GM08714 (cell line): ENCODE measurements around the gene SCO1.

Source experiments
- H3K4me3 ChIP-seq: fragments of 200-500 bp; sonication (Bioruptor generic); 2 replicates; pipeline ENCODE4 v1.5.1; 2014; ENCODE audit warnings: mild to moderate bottlenecking, low read length, inconsistent platforms
- ZNF274 ChIP-seq: IDR thresholded peaks from 2 replicates; pipeline ENCODE4 v1.6.1; 2012; ENCODE audit warnings: mild to moderate bottlenecking, low read depth, low read length

SCO1 gene

DNA sequence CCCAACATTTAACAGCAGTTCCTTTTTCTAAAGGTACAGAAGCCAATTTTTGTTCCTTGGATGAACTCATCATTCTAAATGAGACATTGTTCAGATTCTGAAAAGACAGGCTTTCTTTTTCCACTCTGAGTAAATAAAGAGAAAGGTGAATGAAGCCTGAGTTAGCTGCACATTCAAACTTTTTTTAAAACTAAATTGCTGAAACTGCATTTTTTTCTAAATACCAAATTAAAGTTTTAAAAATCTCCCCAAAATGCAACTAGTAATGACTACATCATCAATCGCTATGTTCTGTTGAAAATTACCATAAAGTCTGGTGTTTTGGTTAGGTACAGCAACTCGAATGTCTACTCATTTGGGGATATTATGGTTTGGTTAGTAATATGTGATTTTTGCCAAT lies 9.8 kb downstream of the SCO1 start:
- H3K4me3 ChIP-seq = no peak overlapping the region
- TF ChIP-seq ZNF274 = no peak

GRCh38 chr17:10683853-10684252 lies 13.5 kb downstream of the SCO1 start:
- H3K4me3 ChIP-seq = no peak overlapping the region
- no peak for TF ChIP-seq ZNF274

DNA sequence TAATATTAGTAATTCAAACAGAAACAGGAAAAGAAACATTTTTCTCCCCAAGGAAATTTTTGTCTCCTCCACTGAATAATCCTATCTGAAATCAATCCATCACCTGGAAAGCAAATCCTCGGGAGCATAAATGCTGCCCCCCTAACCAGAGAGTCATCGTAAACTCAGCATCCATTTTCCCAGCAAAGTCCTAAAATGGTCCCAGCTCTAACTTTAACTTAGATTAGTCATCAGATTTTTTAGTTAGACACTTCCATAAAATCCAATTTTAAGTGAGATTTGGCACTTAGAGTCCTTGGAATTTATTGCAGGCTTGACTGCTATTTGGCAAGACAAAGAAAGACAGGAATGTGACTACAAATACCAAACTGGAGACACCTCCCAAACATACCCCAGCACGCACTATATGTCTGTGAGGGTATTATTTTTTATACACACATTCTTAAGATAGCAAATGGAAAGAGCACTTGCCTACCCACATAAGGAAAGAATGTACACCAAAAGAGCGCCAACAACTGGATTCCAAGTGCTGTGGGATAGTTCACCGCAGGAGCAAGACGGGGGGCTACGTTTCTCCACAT lies 15.4 kb downstream of the SCO1 start:
- TF ChIP-seq ZNF274 = no peak
- no peak overlapping the region for H3K4me3 ChIP-seq

DNA sequence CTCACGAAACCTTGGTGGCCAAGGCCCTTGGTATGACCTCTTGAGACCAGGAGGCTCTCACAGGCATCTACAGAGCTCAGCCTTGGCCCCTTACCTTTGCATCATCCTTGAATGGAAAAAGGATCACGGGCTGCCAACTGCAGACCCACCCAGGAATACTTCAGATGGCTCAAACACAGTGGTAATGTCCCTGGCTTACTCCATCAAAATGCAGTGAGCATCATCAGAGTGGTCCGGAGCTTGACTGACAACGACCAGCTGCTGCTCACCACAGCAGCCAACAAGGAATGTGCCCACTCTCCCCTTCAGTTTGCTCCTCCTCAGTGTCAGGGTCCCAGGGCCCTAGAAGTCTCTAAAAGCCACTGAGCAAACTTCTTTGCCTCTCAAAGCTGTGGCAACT lies 22.6 kb downstream of the SCO1 start:
- no peak for TF ChIP-seq ZNF274

GRCh38 chr17:10673312-10673711 lies 24.0 kb downstream of the SCO1 start:
- TF ChIP-seq ZNF274 = no peak
- no peak overlapping the region for H3K4me3 ChIP-seq

More for the DNA sequence above, 22.6 kb downstream of the SCO1 start:
- no peak overlapping the region for H3K4me3 ChIP-seq

DNA sequence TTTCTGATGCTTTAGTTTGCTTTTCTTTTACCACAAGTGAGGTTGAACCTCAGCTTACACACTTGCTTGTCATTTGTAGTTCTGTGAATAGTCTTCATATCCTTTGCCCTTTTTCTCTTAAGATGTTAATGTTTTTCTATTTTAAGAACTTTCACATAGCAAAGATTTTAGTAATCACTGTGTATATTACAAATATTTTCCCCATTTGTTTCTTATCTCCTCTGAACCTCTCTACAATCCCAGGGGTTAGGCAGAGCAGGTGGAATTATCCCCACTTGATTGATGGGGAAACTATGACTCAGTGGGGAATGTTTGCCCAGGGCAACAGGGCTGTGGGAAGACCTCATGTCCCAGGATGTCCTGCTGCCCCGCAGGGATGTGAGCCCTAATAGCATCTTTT lies 28.6 kb downstream of the SCO1 start:
- TF ChIP-seq ZNF274 = no peak
- H3K4me3 ChIP-seq = no peak overlapping the region

DNA sequence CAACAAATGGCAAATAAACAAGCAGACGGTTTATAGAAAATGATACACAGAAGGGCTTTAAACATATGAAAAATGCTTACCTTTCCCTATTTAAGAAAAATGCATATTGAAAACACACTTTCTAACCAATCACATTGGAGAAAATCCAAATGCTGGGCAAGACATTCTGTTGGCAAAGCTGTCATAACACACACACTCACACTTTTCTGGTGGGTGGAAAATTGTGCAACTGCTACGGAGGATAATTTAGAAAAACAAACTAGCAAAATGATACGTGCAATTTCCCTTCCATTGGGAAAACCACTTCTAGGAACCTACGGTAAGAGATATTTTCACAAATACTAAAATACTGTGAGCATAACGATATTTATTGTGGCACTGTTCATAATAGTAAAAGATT lies 30.4 kb downstream of the SCO1 start:
- TF ChIP-seq ZNF274 = no peak

GRCh38 chr17:10664571-10664970 lies 32.8 kb downstream of the SCO1 start:
- H3K4me3 ChIP-seq = no peak overlapping the region
- TF ChIP-seq ZNF274 = no peak

More for the DNA sequence above, 30.4 kb downstream of the SCO1 start:
- no peak overlapping the region for H3K4me3 ChIP-seq

DNA sequence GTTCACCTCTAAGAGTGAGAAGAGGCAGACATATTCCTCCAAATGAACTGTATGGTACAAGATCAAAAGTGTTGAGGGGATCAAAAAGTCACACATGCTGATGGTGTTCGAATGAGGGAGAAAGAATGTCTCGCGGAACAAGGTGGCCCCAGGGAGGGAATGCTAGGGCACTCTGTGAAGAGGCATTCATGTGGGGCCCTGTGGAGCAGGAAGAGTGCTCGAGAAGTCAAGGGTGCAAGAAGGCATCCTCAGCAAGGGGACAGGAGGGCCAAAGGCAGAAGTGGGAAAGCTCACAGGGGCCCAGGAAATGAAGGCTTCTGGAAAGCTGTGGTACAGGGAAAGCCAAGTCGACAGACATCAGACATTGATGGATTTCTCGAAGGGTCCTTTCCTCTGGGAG lies 34.1 kb downstream of the SCO1 start:
- no peak overlapping the region for H3K4me3 ChIP-seq

GRCh38 chr17:10661437-10661836 lies 35.9 kb downstream of the SCO1 start:
- H3K4me3 ChIP-seq = no peak overlapping the region
- TF ChIP-seq ZNF274 = no peak

More for the DNA sequence above, 34.1 kb downstream of the SCO1 start:
- TF ChIP-seq ZNF274 = no peak

DNA sequence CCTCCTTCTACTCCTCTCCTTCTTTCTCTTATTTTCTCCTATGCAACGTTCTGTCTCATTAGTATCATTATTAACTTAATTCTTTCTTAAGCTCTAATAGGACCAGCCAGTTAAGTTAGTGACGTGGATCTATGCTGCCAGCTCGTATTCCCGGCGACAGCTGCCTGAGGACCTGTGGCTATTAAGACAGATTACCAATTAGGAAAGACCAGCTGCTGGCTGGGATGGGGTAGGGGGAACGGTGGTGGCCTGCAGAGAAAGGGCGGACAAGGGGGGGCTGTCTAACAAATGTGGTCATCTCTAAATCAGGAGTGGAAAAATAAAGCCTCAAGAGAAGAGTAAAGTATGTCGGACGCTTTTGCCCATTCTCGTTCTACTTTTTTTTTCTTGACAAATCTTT lies 39.5 kb downstream of the SCO1 start:
- no peak for TF ChIP-seq ZNF274
- no peak overlapping the region for H3K4me3 ChIP-seq

DNA sequence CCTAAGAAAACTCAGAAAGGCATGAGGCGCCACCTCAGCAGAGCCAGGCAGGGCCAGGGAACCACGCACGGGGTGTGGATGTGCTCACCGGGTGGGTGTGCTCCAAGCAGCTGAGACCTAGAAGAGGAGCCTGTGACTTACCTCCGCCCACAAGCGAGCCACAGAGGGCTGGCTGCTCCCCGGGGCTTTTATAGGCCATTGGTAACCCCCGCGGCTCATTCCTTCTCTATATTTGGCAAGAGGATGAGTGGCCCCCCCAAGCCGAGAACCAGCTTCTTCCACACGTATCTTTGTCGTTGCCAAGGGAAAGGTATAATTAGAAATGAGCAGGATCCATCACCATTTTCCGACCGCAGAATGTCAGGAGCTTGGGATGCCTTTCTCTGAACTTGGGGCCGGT lies 40.2 kb downstream of the SCO1 start, which contains the start of gene MYH3:
Gene MYH3, minus strand, starts transcription at position 162 of the 400 bp plus-strand sequence. CDS start 2,245 bp downstream, outside the sequence.
- H3K4me3 ChIP-seq = no peak within 1 kb of the TSS
- TF ChIP-seq ZNF274 = no peak

DNA sequence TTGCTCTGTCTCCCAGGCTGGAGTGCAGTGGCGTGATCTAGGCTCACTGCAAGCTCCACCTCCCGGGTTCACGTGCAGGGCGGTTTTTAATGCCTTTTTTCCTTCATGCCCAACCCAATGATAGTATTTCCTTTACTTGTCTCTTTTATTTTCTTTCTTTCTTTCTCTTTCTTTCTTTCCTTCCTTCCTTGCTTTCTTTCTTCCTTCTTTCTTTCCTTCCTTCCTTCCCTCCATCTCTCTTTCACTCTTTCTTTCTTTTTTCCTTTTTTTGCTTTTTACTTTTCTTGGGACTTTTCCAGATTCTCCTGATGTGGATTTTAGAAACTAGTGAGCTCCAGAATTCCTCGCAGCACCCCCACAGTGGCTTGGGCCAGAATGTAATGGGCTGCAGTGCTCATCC lies 43.3 kb downstream of the SCO1 start:
- no peak for TF ChIP-seq ZNF274
- H3K4me3 ChIP-seq = no peak overlapping the region

GRCh38 chr17:10652984-10653659 lies 44.2 kb downstream of the SCO1 start:
- H3K4me3 ChIP-seq = no peak overlapping the region
- no peak for TF ChIP-seq ZNF274

DNA sequence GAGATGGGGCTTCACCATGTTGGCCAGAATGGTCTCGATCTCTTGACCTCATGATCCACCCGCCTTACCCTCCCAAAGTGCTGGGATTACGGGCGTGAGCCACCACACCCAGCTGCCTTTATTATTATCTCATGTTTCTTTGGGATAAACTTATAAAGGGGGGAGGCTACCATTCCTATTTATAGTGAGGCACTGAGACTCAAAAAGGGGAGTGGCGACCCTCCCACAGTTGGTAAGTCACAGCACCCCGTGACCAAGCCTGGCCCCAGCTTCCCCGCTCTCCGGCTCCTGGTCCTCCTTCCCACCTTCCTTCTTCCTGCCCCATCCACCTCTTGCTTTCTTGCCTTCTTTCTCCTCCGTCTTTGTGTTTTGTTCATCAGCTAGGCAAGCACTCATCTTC lies 45.4 kb downstream of the SCO1 start:
- H3K4me3 ChIP-seq = no peak overlapping the region
- TF ChIP-seq ZNF274 = no peak
